Mammary epithelial cell (primary cell): Measurements from ENCODE around the gene SPATA21.

ENCODE experiments used
- CTCF ChIP-seq, 2 donors: IDR thresholded peaks in 1 of 2; conservative IDR thresholded peaks in 1 of 2; 2 replicates each; pipeline ENCODE4 v1.5.1; 2011 to 2012; ENCODE audit warnings: inconsistent platforms in 2 of 2, low read length in 2 of 2, mild to moderate bottlenecking in 2 of 2, control low read depth in 1 of 2, low read depth in 1 of 2; ENCODE audit not compliant: insufficient read depth in 1 of 2; ENCODE audit errors: extremely low read depth in 1 of 2
- EZH2 ChIP-seq: IDR thresholded peaks from 2 replicates; pipeline ENCODE4 v1.6.1; 2012; ENCODE audit warnings: low read length, inconsistent platforms, borderline replicate concordance

- no peak for TF ChIP-seq CTCF (conservative IDR thresholded peaks at IDR 0.05 in 1 of 2, IDR thresholded peaks at IDR 0.05 in 1 of 2; ENCODE audit: extremely low read depth in 1 of 2, insufficient read depth in 1 of 2, low read depth in 1 of 2, low read length in 2 of 2)
- TF ChIP-seq EZH2, result no peak
Observed at GRCh38 chr1:16385659-16386453, 51.4 kb downstream of the SPATA21 start.
